Left ventricle myocardium inferior (tissue), 1 donor: ENCODE results near the gene SLC25A52. TPM values are rescaled to one million over a fixed set of nuclear protein-coding genes. Genes with fewer than 3 reads are reported as not detected.

Experiments used
- DNase-seq: peaks from one replicate; pipeline ENCODE4 v3.0.0-alpha.2; 2020
- H3K27ac ChIP-seq: fragments of 200-600 bp; replicated peaks from 2 replicates; pipeline ENCODE4 v1.8.0; 2021
- H3K27me3 ChIP-seq: fragments of 200-600 bp; 2 replicates; pipeline ENCODE4 v1.8.0; 2021; ENCODE audit warnings: low read depth
- H3K36me3 ChIP-seq: fragments of 200-600 bp; 2 replicates; pipeline ENCODE4 v1.8.0; 2021
- H3K4me1 ChIP-seq: fragments of 200-600 bp; 2 replicates; pipeline ENCODE4 v1.8.0; 2021
- H3K4me3 ChIP-seq: fragments of 200-600 bp; 2 replicates; pipeline ENCODE4 v1.8.0; 2021; ENCODE audit warnings: mild to moderate bottlenecking, moderate library complexity
- H3K9me3 ChIP-seq: fragments of 200-600 bp; replicated peaks from 2 replicates; pipeline ENCODE4 v1.8.0; 2021
- intact Hi-C: fragments of 100-400 bp; cut with micrococcal nuclease; formaldehyde crosslinking; loops from one replicate; pipeline ENCODE4 v1.11.0; 2022
- total RNA-seq: library from RNA; stranded (reverse); fragmentation: NEBNext Ultra II Directional; extraction: Animal tissue kit (Norgen Biotek cat#: 25700); gene quantifications from one replicate; pipeline ENCODE4 v1.2.1, GENCODE V29; 2021
- TF ChIP-seq, protein P1 (sequence below): fragments of 200-600 bp; IDR thresholded peaks from 2 replicates; pipeline ENCODE4 v1.8.0; 2021; ENCODE audit warnings: antibody characterized with exemption, mild to moderate bottlenecking, borderline replicate concordance
- donor health status: DM: no; HTN: yes; CAD: no; lungs with severe emphysema.

Gene SLC25A52
- total RNA-seq, 1 donor from 2014 or later = not detected

- intact Hi-C loops = no loop called here
- DNase-seq = no peak
- H3K4me1 ChIP-seq = no peaks in the 10 kb centered on the region
- no peaks in the 10 kb centered on the region for H3K9me3 ChIP-seq
- no peak overlapping the region for H3K4me3 ChIP-seq
- no peaks in the 10 kb centered on the region for H3K27me3 ChIP-seq
- TF ChIP-seq, protein P1, sequence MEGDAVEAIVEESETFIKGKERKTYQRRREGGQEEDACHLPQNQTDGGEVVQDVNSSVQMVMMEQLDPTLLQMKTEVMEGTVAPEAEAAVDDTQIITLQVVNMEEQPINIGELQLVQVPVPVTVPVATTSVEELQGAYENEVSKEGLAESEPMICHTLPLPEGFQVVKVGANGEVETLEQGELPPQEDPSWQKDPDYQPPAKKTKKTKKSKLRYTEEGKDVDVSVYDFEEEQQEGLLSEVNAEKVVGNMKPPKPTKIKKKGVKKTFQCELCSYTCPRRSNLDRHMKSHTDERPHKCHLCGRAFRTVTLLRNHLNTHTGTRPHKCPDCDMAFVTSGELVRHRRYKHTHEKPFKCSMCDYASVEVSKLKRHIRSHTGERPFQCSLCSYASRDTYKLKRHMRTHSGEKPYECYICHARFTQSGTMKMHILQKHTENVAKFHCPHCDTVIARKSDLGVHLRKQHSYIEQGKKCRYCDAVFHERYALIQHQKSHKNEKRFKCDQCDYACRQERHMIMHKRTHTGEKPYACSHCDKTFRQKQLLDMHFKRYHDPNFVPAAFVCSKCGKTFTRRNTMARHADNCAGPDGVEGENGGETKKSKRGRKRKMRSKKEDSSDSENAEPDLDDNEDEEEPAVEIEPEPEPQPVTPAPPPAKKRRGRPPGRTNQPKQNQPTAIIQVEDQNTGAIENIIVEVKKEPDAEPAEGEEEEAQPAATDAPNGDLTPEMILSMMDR = no peak
- H3K27ac ChIP-seq = no peak overlapping the region
- H3K36me3 ChIP-seq = no peaks in the 10 kb centered on the region
Observed at GRCh38 chr18:31793531-31793930, 32.9 kb upstream of the SLC25A52 start.

GRCh38 chr18:31792580-31792911 is 31.9 kb upstream of the SLC25A52 start:
- no peak for DNase-seq
- TF ChIP-seq, protein P1 = no peak
- Histone ChIP-seq H3K27ac (no peak overlapping the region), H3K9me3 (no peaks in the 10 kb centered on the region), H3K4me1 (no peaks in the 10 kb centered on the region), H3K36me3 (no peaks in the 10 kb centered on the region), H3K27me3 (no peaks in the 10 kb centered on the region), H3K4me3 (no peak overlapping the region)
- intact Hi-C loops = no loop called here

DNA sequence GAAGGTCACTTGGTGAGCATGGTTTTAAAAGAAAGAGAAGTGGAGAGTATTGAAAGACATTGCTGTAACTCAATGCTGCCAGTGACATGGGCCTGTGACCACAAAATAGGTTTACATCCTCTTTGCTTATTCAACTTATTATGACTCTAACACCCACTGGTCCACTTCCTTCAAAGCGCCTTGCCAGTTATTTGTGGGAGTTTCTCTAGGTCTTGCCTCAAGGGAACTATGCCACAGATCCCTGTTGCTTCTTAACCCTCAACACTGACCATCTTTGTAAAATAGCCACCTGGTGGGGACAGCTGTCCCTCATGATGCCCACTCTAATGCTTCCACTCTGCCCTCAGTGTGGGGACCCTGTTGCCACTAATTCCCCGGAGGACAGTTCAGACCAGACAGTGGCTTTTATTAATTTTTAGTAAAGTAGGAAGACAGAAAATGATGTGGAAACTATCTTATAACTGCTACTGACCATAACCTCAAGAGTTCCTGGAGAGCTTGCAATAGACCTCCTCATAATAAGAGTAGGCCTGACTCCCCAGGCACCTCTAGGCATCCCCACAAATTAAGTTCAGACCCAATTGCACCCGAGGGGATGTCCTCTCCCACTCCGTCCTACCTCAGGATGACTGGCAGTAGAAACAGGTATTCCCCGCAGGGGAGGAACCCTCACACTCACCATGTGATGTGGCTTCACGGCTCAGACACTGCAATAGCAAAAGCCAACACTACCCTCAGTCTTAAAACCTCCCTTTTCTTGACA is 31.3 kb upstream of the SLC25A52 start:
- no peaks in the 10 kb centered on the region for H3K27me3 ChIP-seq
- no peak overlapping the region for H3K4me3 ChIP-seq
- no peaks in the 10 kb centered on the region for H3K9me3 ChIP-seq
- no peaks in the 10 kb centered on the region for H3K36me3 ChIP-seq
- H3K27ac ChIP-seq = no peak overlapping the region
- no peaks in the 10 kb centered on the region for H3K4me1 ChIP-seq
- intact Hi-C loops = no loop called here
- TF ChIP-seq, protein P1 = no peak
- no peak for DNase-seq

DNA sequence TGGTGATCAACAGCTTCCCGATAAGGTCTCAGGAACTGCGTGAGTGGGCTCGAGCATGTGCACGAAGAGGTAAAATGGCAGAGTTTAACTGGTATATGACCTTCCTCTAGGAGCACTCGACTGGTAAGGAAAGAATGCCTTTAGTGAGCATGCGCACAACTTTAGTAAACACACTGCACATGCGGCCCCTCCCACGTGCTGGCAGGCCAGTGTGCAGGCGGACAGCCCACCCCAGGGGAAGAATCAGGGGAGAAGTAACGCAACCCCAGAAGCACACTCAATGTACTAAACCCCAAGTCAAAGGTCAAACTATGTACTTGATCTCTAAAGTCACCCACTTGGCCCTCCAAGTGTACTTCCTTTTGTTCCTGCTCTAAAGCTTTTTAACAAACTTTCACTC is 28.7 kb upstream of the SLC25A52 start:
- no peaks in the 10 kb centered on the region for H3K36me3 ChIP-seq
- DNase-seq = no peak
- H3K4me1 ChIP-seq = no peaks in the 10 kb centered on the region
- no peaks in the 10 kb centered on the region for H3K9me3 ChIP-seq
- TF ChIP-seq, protein P1 = no peak
- no peaks in the 10 kb centered on the region for H3K27me3 ChIP-seq
- no peak overlapping the region for H3K4me3 ChIP-seq
- no peak overlapping the region for H3K27ac ChIP-seq
- intact Hi-C loops = no loop called here

GRCh38 chr18:31783059-31783458 is 22.4 kb upstream of the SLC25A52 start:
- Histone ChIP-seq H3K27me3 (no peaks in the 10 kb centered on the region), H3K9me3 (peaks cover 23% of the 10 kb centered on the region), H3K4me1 (no peaks in the 10 kb centered on the region), H3K36me3 (no peaks in the 10 kb centered on the region), H3K4me3 (no peak overlapping the region), H3K27ac (no peak overlapping the region)
- TF ChIP-seq, protein P1 = no peak
- no peak for DNase-seq
- intact Hi-C loops = no loop called here
